Activated T-cell treated with anti-CD3 and anti-CD28 coated beads for 24 hours (primary cell): ENCODE results near the gene PLAC1.

Experiments
- DNase-seq: peaks from one replicate; pipeline ENCODE4 v3.0.0-alpha.2; 2020; ENCODE audit warnings: low read depth

Gene PLAC1

DNA sequence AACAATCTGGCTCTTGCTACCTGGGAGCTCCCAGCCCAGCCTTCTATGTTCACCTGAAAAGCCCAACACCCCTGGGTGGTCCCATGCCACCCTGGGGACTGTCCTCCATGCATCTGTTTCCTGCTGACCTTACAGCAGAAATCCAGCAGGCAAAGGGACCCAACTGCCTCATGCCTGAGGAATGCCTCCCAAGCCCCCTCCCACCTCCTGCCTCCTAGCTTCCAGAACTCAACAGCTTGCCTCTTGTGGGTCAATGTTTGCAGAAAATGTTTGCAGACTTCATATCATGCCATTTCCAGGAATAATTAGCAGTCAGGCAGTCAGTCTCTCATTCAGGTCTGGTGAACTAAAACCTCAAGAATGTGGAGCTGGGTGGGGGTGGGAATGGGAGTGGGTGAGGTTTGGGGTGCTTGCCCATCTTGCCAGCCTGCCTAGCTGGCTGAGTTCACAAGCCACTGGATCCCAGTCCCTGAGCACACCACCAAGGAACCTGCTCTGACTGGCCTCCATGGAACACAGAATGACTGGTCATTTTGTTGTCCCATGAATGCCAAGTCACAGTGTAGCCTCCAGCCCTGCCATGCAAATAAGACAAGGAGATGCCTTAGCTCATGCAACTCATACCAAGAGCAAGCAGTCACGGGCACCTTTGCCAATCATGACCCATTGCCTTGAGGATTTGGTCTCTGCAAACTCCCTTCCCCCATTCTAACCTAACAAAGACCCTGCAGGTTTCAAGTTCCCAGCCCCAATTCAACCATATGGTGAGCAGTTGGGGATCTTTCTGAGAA is 12.1 kb upstream of the PLAC1 start:
- no peak for DNase-seq

DNA sequence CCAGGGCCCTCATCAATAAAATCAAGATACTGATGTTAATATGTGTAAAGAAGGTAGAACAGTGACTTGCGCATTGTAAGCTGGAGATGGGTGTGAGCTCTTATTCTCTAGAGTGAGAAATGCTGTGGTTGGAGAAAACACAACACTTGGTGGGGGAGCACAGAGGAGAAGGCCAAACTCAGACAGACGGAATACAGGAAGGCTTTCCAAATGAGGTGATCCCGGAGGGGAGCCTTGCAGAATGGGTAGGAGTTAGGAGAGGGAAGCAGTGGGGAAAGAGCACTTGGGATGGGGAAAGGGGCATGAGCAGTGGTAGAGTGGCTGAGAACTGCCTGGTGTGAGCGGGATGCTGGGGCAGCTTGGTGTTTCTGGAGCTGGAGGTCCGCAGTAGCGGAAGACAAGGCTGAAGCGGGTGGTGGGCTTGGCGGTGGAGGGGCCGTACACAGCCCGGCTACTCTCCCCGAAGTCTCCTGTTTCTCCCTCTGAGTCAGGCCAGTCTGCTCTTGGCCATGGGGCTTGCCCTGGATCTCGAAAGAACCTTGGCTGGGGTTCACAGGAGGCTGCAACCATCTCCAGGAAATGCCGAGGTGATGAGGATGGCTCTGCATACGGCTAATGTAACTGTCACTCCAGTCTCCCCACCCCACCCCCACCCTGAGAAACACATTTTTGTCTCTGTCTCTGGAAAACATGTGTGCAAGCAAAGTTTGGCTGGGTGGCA is 11.3 kb upstream of the PLAC1 start:
- no peak for DNase-seq

DNA sequence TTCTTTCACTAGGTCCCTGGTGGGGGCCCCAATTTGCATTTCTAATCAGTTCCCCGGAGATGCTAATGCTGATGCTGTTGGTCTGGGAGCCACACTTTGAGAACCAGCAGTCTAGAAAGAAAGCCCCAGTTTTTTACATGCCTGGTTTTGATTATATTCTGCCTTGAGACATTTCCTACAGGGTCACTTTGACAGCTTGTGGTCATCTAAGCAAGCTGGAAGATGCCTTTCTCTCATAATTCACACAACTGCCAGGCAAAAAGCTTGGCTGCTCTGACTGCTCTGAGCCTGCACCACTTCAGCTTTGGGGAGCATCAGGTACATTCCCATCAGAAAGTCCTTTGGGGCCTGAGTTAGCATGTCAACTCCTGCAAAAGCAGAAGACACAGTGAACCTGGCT is 5.9 kb upstream of the PLAC1 start:
- DNase-seq, result no peak

DNA sequence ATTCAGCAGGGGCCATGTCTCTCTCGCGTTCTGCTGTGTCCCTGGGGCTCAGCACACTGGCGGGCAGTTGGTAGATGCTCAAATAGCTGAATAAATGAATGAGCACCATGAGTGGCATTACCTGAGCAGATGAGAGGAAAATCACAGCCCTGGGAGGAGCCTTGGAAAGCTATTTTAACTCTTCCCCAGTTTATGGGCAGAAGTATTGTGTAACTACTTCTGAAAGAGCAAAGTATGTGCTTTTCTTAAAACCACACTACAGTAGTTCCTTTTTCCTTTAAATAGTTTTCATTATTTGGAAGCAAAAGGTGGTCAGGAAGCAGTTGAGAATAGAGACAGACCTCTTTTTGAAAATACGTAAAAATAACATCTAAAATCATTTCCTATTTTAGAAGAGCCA is 3.0 kb upstream of the PLAC1 start:
- no peak for DNase-seq

DNA sequence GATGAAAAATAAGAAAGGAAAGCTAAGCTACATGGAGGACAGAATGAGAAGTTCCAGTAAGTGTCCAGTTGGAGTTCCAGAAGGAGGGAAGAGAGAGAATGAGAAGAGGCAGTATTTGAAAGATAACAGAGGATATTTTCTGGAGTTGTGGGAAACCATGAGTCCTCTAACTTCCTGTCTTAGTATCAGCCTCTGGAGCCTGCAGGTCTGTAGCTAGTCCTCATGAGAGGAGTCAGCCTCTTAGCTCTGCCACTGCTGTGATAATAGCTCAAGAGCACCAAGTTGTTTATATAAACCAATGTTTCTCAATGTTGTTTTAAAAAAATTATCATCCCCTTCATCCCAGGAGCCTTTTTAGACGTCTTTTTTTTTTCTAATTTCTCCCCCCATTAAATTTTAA is 2.4 kb upstream of the PLAC1 start:
- DNase-seq, result no peak

DNA sequence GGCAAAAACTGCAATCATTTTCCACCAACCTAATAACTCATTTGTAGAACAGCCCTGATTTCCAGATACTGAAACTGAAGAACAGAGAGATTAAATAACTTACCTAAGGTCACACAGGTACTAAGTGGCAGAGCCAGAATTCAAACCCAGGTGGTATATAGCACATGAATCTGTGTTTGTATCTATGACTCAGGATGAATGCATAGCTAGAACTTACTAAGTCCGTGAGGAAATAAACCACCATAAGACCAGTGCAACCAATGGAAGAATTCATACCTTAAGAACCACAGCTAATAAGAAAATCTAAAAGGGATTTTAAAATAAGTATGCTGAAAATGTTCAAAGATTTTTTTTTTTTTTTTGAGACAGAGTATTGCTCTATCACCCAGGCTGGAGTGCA is 1.5 kb upstream of the PLAC1 start:
- DNase-seq, result no peak

DNA sequence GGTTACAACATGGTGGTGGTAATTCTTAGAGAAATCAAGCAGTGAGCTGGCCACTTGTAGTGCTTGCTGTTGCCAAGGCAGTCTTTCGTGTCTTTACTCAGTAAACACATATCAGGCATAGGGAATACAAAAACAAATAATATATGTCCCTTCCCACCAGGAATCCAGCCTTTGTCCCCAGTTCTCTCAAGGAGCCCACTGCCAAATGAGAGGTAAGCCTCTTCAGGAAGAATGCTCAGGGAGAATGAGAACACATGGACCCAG is 421 bp upstream of the PLAC1 start:
- no peak for DNase-seq

DNA sequence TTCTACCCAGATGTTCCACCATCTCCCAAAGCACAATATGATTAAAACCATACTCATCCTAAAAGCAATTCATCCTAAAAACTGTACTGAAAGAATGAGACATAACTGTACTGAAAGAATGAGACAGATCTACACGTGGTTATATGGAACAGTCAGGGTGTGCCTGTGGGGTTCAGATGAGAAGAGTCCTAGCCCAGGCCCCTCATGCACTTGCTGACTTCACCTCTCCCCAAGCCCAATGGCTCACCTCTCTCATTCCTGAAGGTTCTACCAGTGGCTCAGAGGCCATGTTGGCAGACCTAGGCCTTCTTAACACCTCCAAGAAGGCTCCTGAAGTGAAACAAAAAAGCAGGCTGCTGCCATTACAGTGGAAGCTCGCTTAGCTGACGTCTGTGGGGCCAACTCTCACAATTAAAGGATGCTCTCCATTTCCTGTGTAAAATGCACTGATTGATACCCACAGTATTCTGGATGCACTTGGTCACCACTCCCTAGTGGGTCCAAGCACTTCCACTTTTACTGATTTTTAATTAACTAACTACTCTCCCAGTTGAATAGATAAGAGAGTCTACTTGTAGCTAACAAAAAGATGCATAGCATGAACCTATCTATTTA is 3.8 kb downstream of the PLAC1 start:
- no peak for DNase-seq

DNA sequence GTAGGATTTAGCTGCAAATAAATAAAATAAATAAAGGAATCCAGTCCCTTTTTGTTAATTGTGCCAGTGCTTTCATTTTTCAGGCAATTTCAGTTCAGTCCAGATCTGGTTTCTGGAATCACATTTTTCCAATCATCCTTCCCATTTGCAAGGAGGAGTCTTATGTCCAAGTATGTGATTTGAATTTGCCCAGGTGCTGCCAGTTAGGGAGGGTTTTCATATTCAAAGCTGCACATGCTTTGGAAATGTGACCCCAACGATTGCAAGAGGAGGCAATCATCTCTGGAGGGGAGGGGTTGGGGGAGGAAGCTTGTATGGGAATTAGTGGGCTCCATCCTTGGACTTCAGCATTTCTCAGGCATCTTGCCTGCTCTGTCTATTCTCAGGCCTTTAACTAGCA is 4.4 kb downstream of the PLAC1 start:
- DNase-seq, result no peak

DNA sequence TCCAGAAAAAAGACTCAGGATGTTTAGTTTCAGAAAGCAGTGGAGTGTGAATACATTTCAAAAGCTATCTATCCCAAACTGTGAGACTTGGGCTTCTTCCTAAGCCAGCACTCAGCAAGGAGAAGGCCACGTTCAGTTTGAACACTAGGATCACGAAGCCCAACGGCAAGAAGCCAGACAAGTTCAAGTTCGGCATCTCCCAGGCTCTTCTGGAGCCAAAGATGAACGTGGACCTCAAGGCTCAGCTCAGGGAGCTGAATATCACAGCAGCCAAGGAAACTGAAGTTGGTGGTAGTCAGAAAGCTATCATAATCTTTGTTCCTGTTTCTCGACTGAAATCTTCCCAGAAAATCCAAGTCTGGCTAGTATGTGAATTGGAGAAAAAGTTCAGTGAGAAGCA is 7.6 kb downstream of the PLAC1 start:
- DNase-seq, result no peak

DNA sequence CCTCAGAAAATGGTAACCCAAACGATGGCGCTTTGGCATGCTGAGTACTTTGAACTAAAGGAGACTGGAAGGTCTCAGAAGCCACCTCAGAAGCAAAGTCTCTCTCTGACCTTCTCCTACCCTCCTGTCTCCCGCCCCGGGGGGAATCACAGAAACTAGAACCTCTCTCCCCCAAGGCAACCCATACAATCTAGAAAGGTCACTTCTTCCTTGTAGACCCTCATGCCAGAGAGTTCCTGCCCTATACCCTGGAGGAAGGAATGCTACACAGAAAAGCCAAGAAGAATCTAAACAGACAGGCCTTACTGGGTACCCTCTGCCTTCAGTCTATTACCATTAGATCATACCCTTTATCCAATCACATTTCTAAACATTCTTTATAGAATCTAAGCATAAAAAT is 8.5 kb downstream of the PLAC1 start:
- no peak for DNase-seq

DNA sequence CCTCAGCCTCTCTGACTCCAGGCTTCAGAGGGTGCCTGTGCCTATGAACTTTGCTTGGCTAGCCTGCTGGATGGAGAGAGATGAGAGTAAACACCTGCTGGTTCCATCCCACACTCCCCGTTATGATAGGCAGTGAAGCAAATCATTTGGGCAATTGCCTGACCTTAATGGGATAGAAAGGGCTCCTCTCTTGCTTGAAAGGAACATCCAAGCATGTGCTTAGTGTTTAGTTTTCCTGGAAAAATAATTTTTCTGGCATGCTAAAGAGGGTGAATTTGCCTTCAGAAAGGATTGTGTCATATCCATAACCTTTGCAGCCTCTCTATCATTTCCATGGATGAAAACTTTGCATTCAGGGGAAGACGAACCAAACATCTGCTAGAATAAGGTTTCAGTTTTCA is 10.8 kb downstream of the PLAC1 start:
- no peak for DNase-seq

DNA sequence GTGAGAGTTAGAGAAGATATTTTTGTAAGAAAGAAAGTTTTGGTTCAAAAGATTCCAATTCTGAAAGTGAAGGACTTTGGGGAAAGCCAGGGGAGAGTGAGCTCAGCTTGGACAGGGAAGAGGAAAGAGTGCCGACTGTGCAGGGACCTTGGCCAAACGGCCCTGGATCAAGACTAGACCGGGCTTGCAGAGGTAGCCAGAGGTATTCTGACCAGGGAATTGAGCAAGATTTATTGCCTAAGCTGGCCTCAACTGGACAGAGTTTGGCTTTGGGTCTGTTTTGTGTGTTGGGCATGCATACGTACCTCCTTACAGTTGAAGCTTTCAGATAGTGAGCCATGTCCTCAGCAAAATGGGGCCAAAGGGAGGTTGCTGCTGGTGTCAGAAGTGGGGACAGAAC is 11.6 kb downstream of the PLAC1 start:
- DNase-seq, result no peak

DNA sequence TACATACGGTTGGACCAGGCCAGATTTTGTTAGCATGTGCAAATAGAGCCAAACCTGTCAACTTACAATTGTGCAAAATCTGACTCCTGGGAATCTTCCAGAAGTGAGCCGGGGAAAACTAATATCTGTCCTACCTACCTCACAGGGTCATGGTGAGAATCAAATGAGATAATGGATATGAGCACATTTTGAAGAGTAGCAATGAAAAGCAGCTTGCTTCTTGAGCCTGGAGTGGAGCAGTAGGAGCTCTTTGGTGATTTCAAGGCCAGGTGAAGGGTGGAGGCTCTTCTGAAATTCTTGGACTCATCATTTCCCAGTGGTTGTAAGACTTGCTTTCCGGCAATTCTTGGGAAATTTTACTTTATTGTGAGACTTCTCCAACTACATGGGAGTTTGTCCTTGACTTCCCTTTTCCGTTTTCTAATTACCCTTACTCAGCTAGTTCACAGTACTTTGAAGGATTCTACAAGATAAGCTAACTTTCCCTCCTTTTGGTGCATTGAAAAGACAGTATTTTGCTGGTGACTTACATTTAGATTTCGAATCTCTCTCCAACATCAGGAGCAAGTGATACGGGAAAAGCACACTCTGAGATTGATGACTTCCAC is 12.2 kb downstream of the PLAC1 start:
- no peak for DNase-seq

DNA sequence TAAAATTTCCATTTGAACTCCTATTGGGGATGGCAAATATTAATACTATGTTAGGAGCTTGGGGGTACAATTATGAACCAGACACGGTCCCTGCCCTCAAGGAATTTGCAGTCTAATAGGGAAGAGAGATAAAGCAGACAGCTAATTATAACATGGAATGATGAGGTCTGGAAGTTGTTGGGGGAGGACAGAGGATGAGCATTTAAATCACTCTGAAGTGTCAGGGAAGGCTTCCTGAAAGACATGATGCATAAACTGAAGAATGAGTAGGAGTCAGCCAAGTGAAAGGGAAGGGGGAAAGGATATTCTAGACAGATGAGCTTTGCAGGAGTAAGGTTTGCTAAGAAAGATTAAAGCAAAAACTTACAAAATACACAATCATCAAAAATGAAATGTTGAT is 15.9 kb downstream of the PLAC1 start:
- DNase-seq, result no peak

DNA sequence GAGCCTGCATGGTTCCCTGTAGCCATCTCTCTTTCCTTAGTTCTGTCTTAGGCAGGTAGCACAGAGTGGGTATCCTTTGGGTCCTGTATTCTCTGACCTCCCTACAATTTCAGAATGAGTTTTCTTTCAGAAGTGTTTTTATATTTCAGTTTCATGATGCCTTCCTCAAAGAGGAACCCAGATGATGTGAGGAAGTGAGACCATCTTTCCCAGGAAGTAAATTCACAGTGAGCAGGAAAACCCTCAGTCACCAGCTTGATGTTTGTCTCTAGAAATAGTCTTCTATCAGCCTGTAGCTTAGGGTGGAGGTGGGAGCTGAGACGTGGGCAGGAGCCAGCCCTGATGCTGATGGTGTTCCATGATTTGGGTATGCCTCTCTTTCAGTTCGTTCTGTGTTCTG is 16.9 kb downstream of the PLAC1 start:
- no peak for DNase-seq

DNA sequence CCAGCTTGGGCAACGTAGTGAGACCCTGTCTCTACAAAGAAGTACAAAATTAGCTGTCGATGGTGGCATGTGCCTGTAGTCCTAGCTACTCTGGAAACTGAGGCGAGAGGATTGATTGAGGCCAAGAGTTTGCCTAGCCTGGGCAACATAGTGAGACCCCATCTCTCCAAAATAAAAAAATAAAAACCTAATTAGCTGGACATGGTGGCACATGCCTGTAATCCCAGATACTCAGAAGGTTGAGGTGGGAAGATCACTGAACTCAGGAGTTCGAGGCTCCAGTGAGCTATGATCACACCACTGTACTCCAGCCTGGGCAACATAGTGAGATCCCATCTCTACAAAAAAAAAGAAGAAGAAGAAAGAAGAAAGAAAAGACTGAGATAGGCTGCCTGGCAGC is 17.4 kb downstream of the PLAC1 start:
- DNase-seq, result no peak

DNA sequence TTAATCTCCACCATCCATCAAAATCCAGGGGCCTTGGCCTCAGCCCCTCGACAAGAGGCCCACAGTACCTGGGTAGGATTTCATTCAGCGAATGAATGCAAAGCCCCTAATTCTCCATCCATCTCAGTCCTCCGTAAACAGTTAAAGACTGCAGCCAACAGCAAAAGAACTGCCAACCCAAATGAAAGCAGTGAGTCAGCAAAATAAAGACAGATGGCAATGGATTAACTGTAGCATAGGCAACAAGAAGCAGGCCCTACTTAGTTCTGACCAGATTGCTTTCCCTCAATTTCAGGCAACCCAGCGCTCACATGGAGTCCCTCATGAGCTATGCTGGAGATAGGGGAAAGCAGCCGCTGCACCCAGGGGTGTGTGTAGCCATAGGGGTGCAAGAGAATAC is 21.4 kb downstream of the PLAC1 start:
- DNase-seq, result no peak

DNA sequence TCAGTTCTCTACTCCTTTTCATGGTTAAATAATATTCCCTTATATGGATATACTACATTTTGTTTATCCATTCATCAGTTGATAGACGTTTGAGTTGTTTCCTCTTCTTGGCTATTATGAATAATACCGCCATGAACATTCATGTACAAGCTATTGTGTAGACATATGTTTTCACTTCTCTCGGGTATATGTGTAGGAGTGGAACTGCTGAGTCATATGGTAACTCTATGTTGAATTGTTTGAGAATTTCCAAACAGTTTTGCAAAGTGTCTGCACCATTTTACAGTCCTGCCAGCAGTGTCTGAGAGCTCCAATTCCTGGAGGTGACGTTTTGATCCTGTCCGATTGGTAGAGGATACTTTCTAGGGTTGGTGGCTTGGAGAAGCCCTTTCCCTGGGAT is 23.6 kb downstream of the PLAC1 start:
- no peak for DNase-seq

DNA sequence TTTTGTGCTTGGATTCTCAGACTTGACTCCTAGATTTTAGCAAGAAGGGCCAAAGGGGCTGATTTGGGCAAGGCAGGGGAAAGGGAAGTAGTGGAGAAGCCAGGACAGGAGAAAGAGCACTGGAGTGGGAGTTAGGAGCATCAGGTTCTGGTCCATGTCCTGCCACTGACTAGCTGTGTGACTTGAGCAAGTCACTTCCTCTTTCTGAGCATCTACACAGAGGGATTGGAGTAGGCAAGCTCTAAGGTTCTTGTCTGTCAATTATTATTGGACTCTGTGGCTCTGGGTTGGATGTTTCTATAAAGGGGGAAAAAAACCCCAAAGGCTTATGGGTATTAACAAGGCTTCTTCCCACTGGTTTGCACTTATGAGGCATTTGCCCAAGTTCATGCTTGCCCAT is 24.4 kb downstream of the PLAC1 start:
- DNase-seq, result no peak

DNA sequence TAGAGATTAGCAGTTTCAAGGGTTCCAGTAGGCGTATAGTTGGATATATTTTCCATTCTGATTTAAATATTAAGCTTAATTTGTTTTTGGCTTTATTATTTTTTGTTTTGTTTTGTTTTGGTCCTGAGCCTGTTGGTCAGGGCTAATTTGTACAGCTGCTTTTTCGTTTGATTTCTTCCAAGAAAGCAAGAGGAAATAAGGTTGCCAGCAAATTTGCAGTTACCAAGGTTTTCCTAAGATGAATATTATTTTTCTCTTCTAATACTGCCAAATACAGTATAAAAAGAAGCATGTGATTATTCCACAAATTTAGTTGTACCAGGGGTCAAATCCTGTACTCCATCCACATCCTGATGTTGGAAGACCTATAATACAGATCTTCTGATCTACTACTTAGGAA is 24.9 kb downstream of the PLAC1 start:
- DNase-seq, result no peak

DNA sequence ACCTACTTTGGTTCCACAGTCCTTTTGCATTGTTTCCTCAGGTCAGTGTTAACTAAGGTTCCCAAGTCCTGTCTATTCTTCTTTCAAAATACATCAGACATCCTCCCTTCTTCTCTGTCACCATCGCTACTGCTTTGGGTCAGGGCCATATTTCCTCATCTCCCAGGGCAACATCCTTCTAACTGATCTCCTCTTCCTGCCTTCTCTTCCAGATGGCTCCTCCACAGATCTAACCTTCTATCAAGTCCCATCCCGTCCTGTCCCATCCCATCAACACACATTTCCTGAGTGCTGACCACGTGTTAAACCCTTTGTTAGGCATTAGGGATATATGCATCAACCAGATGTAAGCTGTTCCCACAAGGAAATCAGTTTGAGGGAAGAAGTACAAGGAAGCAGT is 25.9 kb downstream of the PLAC1 start:
- no peak for DNase-seq
